Cerebellar nuclear complex (tissue), 1 donor: Measurements from ENCODE around the gene KDM2B.
"Not testable (repeated sequence)": the region's sequence is repeated elsewhere in the genome, so short reads cannot be mapped to it uniquely, and the experiment has no call there.

Experiments used
- DNase-seq, 2 experiments: peaks; one replicate each; lab custom pipeline; 2025; lab: John Stamatoyannopoulos, UW

The KDM2B gene

DNA sequence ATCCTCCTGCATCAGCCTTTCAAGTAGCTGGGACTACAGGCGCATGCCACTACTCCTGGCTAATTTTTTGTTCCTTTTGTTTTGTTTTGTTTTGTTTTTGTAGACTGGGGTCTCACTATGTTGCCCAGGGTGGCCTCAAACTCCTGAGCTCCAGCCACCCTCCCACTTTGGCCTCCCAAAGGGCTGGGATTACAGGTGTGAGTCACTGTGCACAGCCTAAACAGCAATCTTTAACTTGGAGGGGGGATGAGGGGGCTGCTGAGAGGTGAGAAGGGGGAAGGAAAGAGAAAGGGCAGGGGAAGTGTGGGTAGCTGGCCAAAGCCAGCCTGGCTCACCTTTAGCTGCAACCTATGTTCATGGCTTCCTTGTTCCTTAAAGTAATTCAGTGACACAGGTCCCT is 77.4 kb downstream of the KDM2B start:
- no peak for DNase-seq

DNA sequence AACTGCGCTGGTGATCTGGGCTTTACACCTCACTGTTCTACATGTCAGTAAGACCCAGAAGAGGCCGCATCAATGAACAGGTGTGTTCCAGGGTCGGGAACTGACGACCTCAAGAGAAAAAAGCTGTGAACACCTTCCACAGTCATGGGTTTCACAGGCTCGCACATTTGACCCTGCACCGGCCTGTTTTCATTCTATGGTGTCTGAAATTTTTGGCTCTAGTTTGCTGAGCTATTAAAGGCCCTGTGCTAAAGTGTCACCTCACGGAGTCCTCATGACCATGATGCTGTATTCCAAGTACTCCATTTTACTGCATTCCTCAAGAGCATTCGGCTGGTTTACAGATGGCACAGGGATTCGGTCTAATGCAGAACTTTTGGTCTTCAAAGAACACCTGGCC is 78.9 kb downstream of the KDM2B start:
- DNase-seq, result no peak

DNA sequence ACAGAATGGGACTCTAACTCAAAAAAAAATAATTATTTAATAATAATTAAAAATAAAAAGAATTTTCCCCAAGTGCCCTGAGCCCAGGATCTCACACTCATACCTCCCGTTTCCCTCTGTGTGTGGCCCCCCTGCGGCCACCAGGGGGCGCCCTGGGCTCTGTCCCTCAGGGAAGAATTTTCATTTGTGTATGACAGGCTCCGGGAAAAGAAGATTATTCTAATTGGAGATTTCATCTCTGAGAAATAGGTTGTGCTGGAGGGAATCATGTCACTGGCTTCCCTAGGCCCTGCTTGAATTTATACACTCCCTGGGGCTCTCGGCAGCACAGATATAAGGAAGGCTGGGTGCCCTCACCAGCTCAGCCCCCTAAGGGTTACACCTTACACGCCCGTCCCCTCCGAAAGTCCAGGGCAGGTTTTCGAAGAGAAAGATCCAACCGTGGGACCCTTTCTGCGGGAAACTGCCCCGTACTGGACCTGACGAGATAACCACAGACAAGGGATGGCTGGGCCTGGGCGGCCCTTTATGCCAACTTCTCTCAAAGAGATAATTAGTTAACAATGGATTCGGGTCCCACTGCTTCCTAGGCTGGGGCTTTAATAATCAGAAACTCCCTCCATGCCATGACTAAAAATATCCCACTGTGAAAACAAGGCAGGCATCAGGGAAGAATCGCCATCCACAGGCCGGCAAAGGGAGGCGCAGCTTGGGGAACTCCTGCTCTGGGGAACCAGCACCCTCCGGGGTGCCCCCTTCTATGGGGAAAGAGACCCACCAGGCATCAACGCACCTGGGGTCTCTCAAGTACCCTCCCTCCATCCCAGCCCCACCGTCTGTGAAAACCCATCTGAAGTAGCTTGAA is 80.7 kb downstream of the KDM2B start:
- DNase-seq, result peak in 1 of 2 experiments; percentile 62

DNA sequence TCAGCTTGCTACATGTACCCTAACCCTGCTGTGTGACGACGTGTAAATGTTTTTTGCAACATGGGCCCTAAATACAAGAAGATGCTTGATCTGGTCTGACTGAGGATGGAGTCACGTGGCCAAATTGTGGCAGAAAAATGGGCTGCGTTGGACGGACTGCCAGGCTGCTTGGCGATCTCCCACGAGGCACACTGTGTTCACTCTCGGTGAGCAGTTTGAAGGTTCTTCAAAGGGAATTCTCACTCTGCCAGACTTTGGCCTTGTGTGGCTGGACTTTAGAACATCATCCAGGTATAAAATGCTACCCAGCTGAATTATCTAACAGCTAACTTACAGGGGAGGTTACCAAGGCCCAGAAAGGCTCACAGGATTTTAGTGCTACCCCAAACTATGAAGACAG is 85.1 kb downstream of the KDM2B start:
- DNase-seq, result no peak

DNA sequence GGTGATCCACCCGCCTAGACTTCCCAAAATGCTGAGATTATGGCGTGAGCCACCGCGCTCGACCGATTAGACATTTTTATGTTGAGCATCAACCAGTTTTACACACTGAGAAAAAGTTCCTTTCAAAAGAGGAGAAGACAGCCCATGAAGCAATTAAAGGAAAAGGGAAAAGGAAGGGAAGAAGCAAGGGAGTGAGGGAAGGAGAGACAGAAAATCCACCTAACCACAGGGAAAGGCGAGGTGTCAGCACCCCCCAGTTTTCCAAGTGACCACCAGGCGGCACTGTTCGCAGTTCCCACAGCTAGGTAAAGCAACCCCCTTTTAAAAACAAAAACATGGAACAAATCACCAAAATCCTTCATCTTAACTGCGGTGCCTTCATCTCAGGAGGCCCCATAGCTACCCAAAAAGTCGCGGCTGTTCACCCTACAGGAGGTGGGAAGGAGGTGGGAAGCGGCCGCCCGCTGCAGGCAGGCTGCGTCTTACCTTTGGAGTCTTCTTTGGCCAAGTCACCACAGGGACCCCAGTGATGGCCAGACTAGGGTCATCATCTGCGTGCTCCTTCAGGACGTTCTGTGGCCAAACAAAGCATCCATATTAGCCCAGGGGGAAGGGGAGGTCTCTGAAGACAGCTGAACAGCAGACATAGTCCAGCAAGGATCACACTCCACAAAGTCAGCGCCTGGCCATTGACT is 86.6 kb downstream of the KDM2B start:
- DNase-seq, result no peak

DNA sequence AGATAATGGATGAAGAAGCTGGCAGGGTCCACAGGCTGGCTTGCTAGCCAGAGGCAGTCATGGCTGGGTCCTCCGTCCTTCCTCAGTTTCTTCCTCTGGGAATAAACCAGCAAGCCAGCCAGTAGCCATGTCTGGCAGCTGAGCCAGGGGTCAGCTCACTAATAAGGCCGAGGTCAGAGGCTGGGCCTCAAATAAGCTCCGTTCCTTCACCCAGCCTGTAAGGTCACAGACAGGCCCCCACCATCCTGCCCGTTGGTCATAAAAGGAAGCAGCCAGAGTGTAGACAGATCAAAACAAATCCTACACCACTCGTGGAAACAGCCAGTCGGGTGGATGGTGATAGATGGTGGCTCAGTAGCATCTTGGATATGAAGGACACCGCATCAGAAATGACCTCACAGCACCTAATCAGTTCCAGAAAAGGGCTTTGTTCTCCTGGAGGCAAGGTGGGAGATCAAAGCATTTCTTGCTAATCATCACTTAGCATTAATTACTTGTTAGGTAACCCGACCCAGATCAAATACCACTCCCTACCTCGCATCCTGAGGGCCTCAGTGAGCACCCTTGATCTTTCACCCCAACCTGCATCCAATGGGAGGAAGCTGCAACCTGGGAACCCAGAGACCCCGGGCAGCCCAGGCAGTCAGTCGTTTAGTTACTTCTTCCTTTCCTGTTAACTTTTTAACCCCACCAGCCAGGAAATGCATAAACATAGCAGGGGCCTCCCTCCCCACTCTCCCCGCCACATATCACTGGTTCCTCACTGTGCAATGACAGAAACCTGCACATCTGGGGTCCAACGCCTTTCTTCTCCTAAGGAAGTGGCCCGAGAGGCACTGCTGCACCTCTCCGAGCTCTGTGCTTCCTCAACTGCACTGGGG is 90.2 kb downstream of the KDM2B start:
- no peak for DNase-seq

DNA sequence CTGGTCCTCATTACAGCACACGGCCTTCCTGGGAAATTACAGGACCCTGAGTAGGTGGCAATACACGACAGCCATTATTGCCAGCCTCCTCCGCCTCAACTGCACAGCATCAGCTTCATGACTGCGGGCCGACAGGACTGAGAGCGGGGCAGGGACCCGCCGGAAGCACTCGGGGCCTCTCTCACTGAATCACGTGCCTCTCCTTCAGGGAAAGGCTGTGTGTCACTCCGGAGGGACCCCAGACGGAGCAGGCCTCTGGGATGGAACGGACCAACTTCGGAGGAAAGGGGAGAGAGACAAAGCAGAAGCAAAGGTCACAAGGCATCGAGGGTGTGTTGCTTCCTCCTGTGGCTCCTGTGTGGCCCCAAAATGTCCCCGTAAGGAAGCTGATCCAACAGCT is 90.9 kb downstream of the KDM2B start:
- no peak for DNase-seq

DNA sequence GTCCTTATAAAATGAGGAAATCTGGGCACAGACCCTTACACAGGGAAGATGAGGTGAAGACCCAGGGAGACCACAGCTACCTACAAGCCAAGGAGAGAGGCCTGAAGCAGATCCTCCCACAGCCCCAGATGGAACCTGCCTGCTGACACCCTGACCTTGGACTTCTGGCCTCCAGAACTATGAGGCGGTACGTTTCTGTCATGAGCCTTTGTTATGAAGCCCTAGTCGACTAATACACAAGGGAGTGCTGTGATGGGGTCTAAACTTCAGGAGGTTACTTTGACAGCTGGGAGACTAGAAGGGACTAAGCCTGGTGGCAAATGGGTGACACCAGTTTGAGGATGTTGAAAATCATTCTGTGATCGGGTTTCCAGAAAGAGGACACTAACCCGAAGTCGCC is 95.9 kb downstream of the KDM2B start:
- no peak for DNase-seq

DNA sequence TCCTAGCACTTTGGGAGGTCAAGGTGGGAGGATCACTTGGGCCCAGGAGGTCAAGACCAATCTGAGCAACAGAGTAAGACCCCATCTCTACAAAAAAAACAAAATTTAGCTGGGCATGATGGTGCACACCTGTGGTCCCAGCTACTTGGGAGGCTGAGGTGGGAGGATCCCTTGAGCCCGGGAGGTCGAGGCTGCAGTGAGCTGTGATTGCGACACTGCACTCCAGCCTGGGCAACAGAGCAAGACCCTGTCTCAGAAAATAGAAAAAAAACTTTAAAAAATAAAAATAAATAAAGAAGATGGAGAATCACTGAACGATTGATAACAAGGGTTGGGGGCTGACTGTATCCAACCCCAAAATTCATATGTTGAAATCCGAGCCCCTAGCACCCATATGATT is 96.3 kb downstream of the KDM2B start:
- DNase-seq, result not testable (repeated sequence)

DNA sequence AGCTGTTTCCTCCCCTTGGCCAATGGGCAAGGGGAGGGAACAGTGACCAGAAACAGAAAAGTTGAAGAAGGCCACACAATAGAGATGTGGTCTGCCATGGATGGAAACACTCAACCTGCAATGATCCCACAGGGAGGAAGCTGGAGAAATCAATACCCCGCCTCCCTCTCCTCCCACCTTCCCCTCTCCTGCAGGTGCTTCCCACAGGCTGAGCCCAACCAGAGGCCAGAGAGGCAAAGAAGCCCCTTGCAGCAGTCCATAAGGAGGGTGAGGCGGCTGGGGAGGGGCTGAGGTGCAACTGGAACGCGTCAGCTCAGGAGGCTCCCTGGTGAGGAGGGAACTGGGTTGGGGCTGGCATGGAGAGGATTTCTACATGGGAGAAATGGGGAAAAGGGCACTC is 96.9 kb downstream of the KDM2B start:
- DNase-seq, result no peak

DNA sequence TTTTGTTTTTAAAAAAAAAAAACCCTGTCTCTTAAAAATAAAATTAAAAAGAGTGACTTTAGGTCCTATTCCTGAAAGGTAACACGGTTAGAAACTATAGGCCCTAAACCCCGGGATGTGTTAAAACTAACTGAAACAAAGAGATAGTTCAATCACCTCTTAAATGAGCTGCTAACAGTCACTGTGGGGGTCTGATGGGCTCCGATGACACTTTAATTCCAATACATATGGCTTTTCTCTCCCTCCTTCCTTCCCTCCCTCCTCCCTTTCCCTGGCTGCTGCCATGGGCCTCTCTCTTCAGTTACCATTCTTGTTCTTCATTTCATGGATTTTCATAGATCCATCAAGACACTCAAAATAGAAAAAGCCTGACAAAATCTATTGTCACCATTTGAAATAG is 104.3 kb downstream of the KDM2B start:
- no peak for DNase-seq

DNA sequence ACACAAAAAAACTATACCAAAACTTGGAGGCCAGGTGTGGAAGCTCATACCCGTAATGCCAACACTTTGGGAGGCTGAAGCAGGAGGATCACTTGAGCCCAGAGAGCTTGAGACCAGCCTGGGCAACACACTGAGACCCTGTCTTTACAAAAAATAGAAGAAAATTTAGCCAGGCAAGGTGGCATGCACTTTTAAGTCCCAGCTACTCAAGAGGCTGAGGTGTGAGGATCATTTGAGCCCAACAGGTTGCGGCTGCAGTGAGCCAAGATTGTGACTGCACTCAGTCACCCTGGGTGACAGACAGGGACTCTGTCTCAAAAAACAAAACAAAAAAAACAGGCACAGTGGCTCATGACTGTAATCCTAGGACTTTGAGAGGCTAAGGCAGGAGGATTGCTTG is 105.5 kb downstream of the KDM2B start:
- DNase-seq, result no peak

DNA sequence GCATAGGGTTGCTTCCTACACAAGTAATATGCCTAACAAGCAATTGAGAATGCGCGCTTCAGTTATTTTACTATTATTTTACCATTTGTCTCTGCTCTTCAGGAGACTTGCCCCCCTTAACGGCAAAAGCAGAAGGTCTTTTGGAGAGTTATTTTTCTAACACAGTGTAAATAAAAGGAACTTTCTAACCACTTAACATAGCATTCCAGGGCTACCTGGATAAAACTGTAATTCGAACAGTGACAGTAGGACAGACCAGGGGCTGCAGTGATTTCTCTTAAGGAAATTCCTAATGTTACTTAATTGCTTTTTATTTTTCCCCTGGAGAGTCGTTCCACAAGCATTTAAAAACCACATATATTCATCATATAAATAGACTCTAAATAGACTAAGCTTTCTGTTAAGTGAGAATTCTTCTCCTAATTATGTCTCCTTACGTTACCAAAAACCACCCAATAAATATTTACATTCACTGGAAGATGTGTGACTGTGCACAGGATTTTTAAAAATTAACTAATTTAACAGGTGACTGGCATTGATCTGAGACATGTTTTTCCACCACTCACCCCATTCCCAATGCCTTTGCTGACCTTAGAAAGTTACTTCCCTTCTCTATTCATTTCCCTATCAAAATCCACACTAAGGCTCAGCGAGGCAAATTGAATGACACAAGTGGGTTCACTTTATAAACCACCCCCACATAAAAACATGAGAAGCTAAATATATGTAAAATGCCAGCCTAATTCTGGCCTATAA is 108.5 kb downstream of the KDM2B start:
- DNase-seq, result no peak

DNA sequence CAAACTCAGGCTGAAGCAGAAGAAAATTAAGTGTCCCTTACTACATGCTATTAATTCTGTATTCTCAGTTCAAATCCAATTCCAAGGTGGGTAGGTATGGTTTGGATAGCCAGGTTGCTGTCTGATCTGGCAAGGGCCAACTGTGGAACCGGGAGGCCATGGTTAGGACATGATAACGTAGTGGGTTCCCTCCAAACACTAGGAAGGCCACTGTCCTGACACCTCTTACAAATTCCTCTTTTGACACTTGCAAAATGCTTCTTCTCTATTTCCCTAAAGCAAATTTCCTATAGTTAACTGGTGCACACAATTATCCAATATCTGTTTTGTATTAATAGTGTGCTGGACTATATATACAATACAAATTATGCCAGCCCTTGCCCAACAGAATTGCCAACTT is 110.1 kb downstream of the KDM2B start:
- no peak for DNase-seq

DNA sequence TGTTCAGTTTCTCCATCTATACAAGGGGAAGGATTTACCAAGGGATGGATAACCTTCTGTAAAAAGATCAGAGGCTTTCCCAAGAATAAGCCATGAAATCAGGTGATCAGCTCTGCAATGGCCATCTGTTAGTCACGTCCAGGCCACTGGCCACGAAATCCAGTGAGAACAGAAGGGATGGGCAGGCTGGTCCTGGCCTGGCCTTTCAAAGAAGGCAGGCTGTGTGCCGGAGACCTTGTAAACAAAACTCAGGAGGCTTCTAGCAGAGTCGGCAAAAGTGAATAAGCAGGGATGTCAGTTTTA is 112.4 kb downstream of the KDM2B start:
- peak; percentile 27 to 44 for DNase-seq

DNA sequence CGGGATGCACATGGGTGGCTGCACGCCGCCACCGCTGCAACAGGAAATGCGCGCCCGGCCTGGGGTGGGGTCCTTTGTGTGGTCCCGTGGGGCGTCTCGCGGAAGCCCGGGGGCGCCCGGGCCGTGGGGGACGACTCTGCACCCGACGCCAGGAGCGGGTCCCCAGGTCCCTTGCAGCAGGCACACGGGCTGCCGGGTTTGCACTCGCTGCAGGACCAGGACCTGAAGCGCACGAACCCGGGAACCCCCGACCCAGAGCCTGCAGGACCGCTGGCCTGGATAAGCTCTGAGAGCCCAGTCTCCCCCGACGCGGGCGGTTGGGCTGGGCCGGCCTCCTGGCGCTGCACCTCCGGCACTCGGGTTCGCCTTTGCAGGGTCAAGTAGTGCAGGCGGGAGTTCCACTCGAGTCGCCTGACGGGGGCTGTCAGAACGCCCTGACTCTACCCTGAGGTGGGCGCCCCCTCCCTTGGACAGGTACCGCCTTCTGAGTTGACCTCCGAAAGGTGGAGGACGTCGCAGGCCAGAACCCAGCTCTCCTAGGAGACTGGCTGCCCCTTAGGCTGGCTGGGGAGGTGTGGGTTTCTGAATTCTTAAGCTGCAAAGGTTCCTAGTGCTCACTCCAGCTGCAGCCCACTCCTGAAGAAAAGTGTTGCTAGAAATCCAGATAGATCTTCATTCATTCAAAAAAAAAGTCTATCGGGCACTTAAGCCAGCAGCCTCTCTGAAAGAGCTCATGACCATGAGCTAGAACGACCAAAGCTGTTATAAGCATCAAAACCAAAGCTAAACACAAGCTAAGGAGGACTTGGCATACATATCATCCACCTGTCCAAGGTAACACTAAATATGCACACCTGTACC is 113.0 kb downstream of the KDM2B start:
- no peak for DNase-seq

DNA sequence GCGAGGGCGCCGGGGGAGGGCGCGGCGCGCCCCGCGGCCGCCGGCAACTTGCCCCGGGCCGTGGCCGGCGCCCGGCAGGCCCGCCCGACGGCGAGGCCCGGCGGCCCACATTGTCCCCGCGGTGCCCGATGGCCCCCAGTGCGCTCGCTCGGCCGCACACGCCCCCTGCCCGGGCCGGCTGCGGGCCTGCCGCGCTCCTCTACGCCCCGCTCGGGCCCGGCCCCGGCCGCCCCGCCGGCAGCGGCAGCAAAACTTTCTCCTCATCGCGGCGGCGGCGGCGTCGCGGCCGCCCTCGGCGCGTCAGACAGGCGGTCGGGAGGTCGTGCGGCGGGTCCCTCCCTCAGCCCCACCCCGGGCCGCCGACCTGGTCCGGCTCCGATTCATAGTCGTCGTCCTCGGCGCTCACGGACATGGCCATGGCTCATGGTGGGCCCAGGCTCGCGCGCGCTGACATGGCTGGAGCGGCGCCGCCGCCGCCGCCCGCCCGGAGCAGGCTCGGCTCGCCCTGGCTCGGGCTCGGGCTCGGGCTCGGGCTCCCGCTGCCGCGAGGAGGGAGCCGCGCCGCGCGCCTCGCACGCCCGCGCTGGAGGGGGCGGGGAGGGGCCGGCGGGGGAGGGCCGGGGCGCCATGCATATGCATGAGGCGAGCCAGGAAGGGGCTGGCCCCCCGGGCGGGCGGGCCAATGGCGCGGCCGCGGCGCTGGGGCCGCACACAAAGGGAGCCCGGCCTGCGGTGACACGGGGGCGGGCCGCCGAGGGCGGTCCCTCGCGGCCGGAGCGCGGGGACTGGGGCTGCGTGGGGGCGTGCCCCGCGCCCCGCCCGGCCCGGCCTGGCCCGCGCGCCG is 113.8 kb downstream of the KDM2B start:
- DNase-seq, result peak in 1 of 2 experiments; percentile 5

DNA sequence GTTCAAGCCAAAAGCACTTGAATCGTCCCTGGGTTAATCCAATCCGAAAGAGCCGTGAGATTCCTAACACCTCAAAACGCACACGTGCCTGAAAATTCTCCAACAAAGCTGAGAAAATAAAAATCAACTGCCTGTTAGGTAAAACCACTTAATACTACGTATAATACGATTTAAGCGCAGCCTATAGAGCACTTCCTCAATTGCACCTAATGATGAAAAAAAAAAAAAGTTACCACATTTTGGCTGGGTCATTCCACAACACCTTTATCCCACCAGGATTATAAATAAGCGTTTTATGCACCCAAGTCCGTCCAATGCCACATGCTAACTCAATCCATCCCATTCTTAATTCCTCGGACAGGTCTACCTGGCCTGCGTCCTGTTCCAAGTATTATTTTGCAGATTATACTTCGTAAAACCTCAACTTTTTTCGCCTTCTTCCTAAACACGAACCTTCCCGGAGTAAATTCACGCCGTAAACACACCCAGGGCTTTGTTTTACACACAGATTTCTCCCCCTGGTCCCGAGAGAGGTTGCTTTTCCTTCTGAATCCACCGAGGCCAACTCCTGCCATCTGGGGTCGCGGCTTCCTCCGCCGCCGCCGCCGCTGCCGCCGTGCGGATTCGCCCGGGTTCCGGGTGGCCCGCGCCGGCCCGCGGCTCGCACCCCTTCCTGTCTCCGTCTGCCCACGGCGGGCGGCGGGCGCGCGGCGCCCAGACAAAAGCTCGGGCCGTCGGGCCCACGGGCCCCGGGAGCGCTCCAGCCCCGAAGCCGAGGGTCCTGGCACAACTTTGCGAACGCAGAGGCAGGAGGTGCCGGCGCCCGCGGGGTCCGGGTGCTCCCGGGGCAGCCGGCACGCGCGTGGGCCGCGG is 114.7 kb downstream of the KDM2B start:
- DNase-seq, result no peak

DNA sequence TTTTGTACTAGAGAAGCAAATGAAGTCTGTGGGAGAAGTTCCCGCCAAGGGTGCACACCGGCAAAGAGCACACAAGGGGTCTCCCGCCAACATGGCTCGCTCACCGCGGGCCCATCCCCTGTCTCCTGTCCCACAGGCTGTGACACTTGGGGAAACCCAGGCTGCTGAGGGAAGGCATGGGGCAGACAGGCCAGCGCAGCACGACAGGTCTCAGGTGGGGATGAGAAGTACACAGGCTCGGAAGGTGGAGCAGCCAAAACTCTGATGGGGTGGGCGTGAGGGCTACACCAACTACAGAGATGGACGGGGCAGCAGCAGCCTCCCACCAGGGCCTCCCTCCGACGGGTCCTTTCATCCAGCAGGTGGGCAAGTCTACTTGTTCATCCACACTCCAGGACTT is 116.5 kb downstream of the KDM2B start:
- no peak for DNase-seq
